Prostate gland (tissue), 2 donors: Measurements from ENCODE around the gene ADNP. TPM values are rescaled to one million over a fixed set of nuclear protein-coding genes. Genes with fewer than 3 reads are reported as not detected.

Source experiments
- DNase-seq: peaks from one replicate; pipeline ENCODE4 v3.0.0-alpha.2; 2019; ENCODE audit warnings: low spot score
- H3K27ac ChIP-seq, 2 donors: fragments of 200-600 bp; sonication (generic); 2 replicates each; pipeline ENCODE4 v1.5.1; 2017 to 2019
- H3K27me3 ChIP-seq: fragments of 200-600 bp; sonication (generic); replicated peaks from 2 replicates; pipeline ENCODE4 v1.5.1; 2019; ENCODE audit not compliant: insufficient read depth
- H3K36me3 ChIP-seq, 2 donors: fragments of 200-600 bp; sonication (generic); 1 replicate in 1 of 2; 2 replicates in 1 of 2; pipeline versions ENCODE4 v1.5.1 to v1.8.1; 2017 to 2019
- H3K4me1 ChIP-seq: fragments of 200-600 bp; sonication (generic); replicated peaks from 2 replicates; pipeline ENCODE4 v1.5.1; 2019
- H3K4me3 ChIP-seq, 2 donors: fragments of 200-600 bp; sonication (generic); 2 replicates each; pipeline ENCODE4 v1.5.1; 2017 to 2019
- H3K9me3 ChIP-seq: fragments of 200-600 bp; sonication (generic); 2 replicates; pipeline ENCODE4 v1.5.1; 2017
- CTCF ChIP-seq, 4 experiments: fragments of 200-600 bp in 2 of 4; fragments of 450-650 bp in 2 of 4; sonication (generic) in 2 of 4; IDR thresholded peaks; 1 replicate in 3 of 4; 2 replicates in 1 of 4; pipeline ENCODE4 v1.5.1; 2016 to 2019; ENCODE audit warnings: antibody characterized with exemption in 4 of 4, mild to moderate bottlenecking in 2 of 4, moderate library complexity in 2 of 4
- POLR2A ChIP-seq: fragments of 450-650 bp; IDR thresholded peaks from one replicate; pipeline ENCODE4 v1.6.1; 2016; ENCODE audit warnings: antibody characterized with exemption, mild to moderate bottlenecking
- POLR2AphosphoS5 ChIP-seq: sonication (generic); formaldehyde crosslinking; IDR thresholded peaks from one replicate; pipeline ENCODE4 v1.6.1; 2017; ENCODE audit warnings: antibody characterized with exemption
- WGBS: methylation state at CpG from one replicate; pipeline ENCODE4 v1.1.5; 2018; 5-methylcytosine and 5-hydroxymethylcytosine counted together
- intact Hi-C: fragments of 100-400 bp; cut with DNase I; formaldehyde crosslinking; loops from one replicate; pipeline ENCODE4 v1.14.2; 2022
- total RNA-seq, 2 donors: library from RNA; depleted of rRNA; stranded (reverse); fragments of >200 nt; gene quantifications; one replicate each; pipeline ENCODE4 v1.1.0, GENCODE V29; 2016

ADNP gene
- total RNA-seq, 2 donors from 2014 or later, result 46.8 to 84.7 TPM

DNA sequence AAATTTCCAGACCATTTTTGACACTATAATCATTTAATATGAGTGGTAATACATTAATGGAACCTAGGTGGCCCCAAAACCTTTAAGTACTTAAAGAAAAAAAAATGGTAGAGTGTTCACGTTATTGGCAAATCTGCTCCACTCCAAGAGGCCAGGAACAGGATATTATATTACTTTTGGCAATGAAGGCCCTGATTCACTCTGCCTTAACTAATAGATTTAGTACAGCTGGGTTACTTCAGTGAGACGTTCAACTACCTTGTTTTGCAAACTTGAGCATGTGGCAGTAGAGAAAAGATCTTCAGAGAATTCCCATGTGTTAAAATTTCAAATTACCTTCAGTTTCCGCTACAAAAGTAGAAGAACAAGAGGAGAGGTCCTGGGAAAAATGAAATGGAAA lies 12.8 kb downstream of the ADNP start:
- intact Hi-C loops, result no loop called here
- WGBS, result 36% methylated on average over 3 of the region's 3 CpGs
- Histone ChIP-seq H3K4me1 (no peaks in the 10 kb centered on the region), H3K9me3 (no peaks in the 10 kb centered on the region), H3K36me3 (no peaks in the 10 kb centered on the region), H3K27me3 (no peaks in the 10 kb centered on the region), H3K4me3 (no peak overlapping the region), H3K27ac (no peak overlapping the region)
- DNase-seq, result no peak
- no peak for TF ChIP-seq CTCF (IDR thresholded peaks at IDR 0.05)
- TF ChIP-seq POLR2AphosphoS5, result no peak
- no peak for TF ChIP-seq POLR2A

GRCh38 chr20:50916934-50917333 lies 14.3 kb downstream of the ADNP start:
- intact Hi-C loops, result no loop called here
- WGBS, result 55% methylated on average over 3 of the region's 3 CpGs
- no peak for DNase-seq
- Histone ChIP-seq H3K27ac (peak overlapping the region in 1 of 2 donors; percentile 3), H3K27me3 (no peaks in the 10 kb centered on the region), H3K4me3 (no peak overlapping the region), H3K9me3 (no peaks in the 10 kb centered on the region), H3K36me3 (no peaks in the 10 kb centered on the region), H3K4me1 (no peaks in the 10 kb centered on the region)
- TF ChIP-seq POLR2AphosphoS5 (no peak), POLR2A (no peak), CTCF (IDR thresholded peaks at IDR 0.05) (no peak)

- WGBS, result 28% methylated on average over 5 of the region's 5 CpGs
- DNase-seq, result peak; percentile 24
- no peaks in the 10 kb centered on the region for H3K4me1 ChIP-seq
- peak; percentile 36 for TF ChIP-seq POLR2AphosphoS5
- TF ChIP-seq POLR2A, result no peak
- H3K27ac ChIP-seq, result peak overlapping the region in 1 of 2 donors; percentile 3
- no peaks in the 10 kb centered on the region for H3K9me3 ChIP-seq
- intact Hi-C loops, result no loop called here
- H3K4me3 ChIP-seq, result no peak overlapping the region
- no peaks in the 10 kb centered on the region for H3K27me3 ChIP-seq
- H3K36me3 ChIP-seq, result no peaks in the 10 kb centered on the region
These were observed 15.0 kb downstream of the ADNP start for GRCh38 chr20:50916257-50916656.

DNA sequence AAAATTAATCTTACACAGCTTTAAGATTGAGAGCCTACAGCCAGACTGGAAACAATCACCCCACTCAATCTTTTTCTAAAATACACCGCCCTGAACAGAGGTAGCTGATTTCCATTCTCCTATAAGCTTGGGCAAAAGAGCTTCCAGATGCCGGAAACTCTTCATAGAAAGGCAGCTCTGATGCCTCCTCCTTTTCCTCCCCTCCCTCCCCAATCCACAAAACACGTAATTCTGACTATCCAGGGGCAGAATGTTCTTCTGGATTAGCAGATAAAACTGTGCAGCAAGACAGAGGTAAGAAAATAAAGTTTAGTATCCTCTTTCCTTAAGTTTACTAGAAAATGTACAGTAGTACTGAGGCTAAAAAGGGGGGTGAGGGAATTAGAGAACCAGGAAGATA lies 15.8 kb downstream of the ADNP start:
- Histone ChIP-seq H3K27ac (no peak overlapping the region), H3K27me3 (no peaks in the 10 kb centered on the region), H3K4me3 (no peak overlapping the region), H3K4me1 (no peaks in the 10 kb centered on the region), H3K36me3 (no peaks in the 10 kb centered on the region), H3K9me3 (no peaks in the 10 kb centered on the region)
- TF ChIP-seq POLR2AphosphoS5 (no peak), CTCF (IDR thresholded peaks at IDR 0.05) (no peak), POLR2A (no peak)
- intact Hi-C loops, result no loop called here
- DNase-seq, result no peak
- WGBS, result 24% methylated on average over 3 of the region's 3 CpGs

- TF ChIP-seq POLR2A, result no peak
- H3K36me3 ChIP-seq, result no peaks in the 10 kb centered on the region
- H3K4me1 ChIP-seq, result no peaks in the 10 kb centered on the region
- 58% methylated on average over 2 of the region's 2 CpGs for WGBS
- H3K4me3 ChIP-seq, result no peak overlapping the region
- H3K9me3 ChIP-seq, result no peaks in the 10 kb centered on the region
- H3K27ac ChIP-seq, result no peak overlapping the region
- intact Hi-C loops, result no loop called here
- DNase-seq, result no peak
- no peaks in the 10 kb centered on the region for H3K27me3 ChIP-seq
These were observed 17.4 kb downstream of the ADNP start for GRCh38 chr20:50913690-50914375.

DNA sequence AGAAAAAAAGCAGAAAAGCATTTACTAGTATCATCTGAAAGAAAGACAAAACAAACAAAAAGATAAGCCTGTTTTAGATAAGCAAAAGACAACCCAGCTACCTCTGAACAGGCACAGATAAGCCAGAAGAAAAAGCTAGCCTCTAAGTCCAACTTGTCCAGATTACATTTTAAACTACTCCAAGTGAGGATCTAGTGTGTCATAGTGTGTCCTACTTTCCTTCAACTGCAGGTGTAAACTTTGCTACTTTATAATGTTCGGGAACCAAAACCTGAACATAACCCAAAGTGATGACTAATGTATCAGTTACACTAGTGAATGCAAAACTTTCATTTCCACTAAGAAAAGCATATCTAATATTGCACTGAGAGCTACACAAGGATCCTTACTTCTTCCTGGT lies 19.5 kb downstream of the ADNP start:
- H3K27me3 ChIP-seq, result no peaks in the 10 kb centered on the region
- H3K9me3 ChIP-seq, result no peaks in the 10 kb centered on the region
- no peak overlapping the region for H3K27ac ChIP-seq
- WGBS, result 48% methylated on average over 1 of the region's 1 CpG
- no peaks in the 10 kb centered on the region for H3K36me3 ChIP-seq
- no peak for DNase-seq
- intact Hi-C loops, result no loop called here
- H3K4me3 ChIP-seq, result no peak overlapping the region
- no peaks in the 10 kb centered on the region for H3K4me1 ChIP-seq
- no peak for TF ChIP-seq CTCF (IDR thresholded peaks at IDR 0.05)
- no peak for TF ChIP-seq POLR2AphosphoS5
- TF ChIP-seq POLR2A, result no peak
